HG02870 (cell line): ENCODE results near the gene IDH2.
"Not testable (repeated sequence)": the region's sequence is repeated elsewhere in the genome, so short reads cannot be mapped to it uniquely, and the experiment has no call there.

ENCODE experiments used
- ATAC-seq: cut with Tn5 transposase; IDR thresholded peaks from one replicate; pipeline ENCODE4 v1.9.1; 2021; ENCODE audit warnings: mild to moderate bottlenecking, moderate library complexity; ENCODE audit not compliant: unreplicated experiment

Gene IDH2

GRCh38 chr15:90101969-90102890 lies at the start of gene IDH2:
Gene IDH2 (minus strand): TSS chr15:90102468. CDS start chr15:90102390, 78 bp downstream.
- peak; percentile 49 for ATAC-seq

DNA sequence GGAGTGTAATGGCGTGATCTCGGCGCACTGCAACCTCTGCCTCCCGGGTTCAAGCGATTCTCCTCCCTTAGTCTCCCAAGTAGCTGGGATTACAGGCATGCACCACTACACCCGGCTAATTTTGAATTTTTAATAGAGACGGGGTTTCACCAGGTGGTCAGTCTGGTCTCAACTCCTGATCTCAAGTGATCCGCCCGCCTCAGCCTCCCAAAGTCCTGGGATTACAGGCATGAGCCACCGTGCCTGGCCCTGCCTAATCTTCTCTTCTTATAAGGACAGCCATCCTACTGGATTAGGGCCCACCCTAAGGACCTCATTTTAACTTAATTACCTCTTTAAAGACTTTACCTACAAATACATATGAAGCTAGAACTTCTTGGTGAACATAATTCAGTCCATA lies 48.3 kb upstream of the IDH2 start:
- not testable (repeated sequence) for ATAC-seq

DNA sequence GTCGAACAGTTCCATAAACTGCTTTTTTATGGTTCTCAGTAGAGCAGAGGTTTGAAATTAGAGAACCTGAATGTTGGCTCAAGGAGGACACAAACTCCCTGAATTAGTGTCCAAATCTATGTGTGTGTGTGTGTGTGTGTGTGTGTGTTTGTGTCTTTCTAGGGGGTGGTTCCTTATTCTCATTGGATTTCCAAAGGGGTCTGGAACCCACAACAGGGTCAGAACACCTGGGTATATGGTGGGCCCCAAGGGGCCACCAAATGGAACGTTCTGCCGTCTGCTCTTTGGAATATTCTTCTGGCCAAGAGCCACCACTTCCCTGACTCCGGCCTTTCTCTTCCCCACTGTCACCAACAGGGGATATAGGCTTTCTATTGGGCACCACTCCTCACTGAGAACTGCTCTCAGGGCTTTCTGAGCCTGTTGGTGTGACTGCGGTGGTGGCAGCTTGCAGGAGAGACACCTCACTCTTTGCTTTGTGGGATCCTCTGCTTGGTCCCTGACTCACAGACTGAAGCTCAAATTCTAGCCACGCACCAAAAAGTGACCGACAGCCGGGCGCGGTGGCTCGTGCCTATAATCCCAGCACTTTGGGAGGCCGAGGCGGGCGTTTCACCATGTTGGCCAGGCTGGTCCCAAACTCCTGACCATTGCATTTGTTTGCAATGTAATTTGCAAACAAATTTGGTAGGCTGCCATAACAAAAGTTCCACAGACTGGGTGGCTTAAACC lies 47.5 kb upstream of the IDH2 start:
- ATAC-seq, result no peak

DNA sequence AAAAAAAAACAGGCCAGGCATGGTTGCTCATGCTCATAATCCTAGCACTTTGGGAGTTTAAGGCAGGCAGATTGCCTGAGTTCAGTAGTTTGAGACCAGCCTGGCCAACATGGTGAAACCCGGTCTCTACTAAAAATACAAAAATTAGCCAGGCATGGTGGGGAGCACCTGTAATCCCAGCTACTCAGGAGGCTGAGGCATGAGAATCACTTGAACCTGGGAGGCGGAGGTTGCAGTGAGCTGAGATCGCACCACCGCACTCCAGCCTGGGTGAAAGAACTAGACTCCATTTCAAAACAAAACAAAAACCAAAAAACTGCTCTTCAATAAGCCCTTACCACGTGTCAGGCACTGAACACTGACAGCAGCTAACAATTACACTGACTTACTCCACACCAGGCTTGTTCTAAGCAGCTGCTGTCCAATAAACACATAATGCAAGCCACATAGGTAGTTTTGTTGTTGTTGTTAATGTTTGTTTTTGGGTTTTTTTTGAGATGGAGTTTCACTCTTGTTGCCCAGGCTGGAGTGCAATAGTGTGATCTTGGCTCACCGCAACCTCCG lies 44.0 kb upstream of the IDH2 start:
- not testable (repeated sequence) for ATAC-seq

DNA sequence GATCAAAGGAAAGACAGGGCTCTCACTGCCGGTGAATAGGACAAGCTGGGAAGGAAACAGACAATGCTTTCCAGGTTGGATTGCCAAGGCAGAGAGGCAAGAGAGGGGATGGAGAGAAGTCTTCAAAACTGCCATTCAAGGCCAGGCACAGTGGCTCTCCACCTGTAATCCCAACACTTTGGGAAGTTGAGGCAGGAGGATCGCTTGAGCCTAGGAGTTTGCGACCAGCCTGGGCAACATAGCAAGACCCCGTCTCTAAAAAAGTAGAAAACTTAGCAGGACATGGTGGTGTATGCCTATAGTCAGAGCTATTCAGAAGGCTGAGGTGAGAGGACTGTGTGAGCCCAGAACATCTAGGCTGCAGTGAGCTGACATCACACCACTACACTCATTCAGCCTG lies 43.5 kb upstream of the IDH2 start:
- ATAC-seq, result no peak

GRCh38 chr15:90145259-90145658 lies 43.0 kb upstream of the IDH2 start:
- no peak for ATAC-seq

- no peak for ATAC-seq
These were observed 40.9 kb upstream of the IDH2 start for GRCh38 chr15:90143166-90143655.

DNA sequence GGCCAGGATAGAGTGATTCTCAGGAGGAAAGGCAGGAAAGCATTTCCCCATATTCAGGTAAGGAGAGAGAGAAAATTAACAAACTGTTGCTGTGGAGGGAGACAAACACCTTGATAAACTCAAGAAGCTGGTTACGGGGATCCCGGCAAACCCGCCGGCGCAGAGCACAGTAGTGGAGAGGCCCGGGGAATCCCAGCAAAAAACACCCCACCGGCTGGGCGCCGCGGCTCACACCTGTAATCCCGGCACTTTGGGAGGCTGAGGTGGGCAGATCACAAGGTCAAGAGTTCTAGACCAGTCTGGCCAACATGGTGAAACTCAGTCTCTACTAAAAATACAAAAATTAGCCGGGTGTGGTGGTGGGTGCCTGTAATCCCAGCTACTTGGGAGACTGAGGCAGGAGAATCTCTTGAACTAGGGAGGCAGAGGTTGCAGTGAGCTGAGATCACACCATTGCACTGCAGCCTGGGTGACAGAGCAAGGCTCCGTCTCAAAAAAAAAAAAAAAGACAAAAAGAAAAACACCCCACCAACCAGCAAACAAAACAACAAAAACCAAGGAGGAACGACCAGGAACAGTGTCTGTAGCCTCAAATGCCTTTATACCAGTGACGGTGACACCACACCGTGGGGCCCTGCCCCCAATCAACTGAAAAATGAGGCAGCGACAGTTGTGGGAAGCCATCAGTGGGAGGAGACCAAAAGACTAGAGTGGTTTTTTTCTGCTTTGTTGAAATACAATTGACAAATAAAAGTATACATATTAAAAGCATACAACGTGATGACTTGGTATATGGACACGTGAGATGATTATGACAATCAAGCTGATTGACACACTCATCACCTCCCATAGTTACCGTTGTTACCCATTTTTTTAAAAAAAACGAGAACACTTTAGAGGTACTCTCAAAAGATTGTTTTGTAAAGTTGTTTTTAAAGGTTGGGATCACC lies 40.2 kb upstream of the IDH2 start:
- no peak for ATAC-seq

GRCh38 chr15:90141646-90142045 lies 39.4 kb upstream of the IDH2 start:
- ATAC-seq, result no peak

DNA sequence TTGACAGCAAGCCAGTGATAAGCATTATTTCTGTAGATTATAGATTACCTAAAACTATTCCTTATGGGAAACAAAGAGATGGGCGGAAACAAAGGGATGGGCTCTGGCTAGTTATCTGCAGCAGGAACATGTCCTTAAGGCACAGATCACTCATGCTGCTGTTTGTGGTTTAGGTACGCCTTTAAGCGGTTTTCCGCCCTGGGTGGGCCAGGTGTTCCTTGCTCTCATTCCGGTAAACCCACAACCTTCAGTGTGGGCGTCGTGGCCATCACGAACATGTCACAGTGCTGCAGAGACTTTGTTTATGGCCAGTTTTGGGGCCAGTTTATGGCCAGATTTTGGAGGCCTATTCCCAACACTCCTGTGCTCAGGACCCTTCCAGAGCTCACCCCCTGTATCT lies 37.3 kb upstream of the IDH2 start:
- ATAC-seq, result not testable (repeated sequence)

DNA sequence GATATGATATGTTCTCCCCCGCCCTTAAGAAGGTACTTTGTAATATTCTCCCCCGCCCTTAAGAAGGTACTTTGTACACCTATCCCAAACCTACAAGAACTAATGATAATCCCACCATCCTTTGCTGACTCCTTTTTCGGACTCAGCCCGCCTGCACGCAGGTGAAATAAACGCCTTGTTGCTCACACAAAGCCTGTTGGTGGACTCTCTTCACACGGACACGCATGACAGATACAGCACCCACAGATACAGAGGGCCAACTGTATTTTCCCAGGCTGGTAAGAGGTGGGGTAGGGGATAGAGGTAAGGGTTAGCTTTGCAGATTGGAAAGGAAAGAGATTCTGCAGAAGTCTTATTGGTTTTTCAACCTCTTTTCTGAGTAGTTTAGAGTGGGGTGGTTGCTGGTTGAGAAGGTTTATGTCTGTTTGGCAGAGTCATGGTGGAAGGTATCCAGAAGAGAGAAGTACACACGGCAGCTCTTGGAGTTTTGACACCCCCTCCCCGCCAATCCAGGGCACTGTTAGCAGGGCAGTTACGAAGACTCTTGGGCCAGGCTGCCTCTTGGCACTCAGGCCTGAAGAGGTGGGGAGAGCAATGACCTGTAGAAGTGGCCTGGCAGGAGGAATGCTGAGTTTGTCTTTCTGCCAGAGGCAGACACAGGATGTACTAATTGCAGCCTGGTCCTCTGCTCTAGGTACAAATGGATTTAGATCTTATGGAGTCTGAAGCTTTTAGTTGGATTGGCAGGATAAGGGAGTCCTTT lies 36.0 kb upstream of the IDH2 start:
- no peak for ATAC-seq

GRCh38 chr15:90132437-90132836 lies 30.2 kb upstream of the IDH2 start:
- ATAC-seq, result no peak

DNA sequence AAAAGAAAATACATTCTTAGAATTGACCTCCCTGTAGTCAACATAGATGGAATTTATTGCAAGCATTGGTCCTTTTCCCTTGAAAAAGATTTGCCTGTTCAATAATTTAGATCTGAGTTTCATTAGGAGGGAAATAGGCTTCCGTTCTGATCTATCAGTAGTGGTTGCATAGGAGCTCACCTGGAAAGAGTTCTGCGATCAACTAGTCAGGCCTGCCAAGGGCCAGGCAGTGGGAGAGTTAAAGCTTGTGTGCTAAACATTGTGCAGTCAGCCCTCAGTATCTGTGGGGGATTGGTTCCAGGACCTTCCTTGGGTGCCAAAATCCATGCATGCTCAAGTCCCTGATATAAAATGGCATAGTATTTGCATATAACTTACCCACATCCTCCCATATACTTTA lies 29.6 kb upstream of the IDH2 start:
- no peak for ATAC-seq

DNA sequence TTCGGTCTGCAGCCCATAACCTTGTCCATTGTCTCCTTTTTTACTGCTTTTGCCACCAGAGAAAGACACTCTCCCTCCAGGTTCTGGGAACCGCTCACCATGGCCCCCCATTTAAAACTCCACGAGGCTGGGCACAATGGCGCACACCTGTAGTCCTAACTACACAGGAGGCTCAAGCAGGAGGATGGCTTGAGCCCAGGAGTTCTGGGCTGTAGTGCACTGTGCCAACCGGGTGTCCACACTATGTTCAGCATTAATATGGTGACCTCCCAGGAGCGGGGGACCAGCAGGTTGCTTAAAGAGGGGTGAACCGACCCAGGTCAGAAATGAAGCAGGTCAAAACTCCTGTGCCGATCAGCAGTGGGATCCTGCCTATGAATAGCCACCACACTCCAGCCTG lies 28.0 kb upstream of the IDH2 start:
- no peak for ATAC-seq

DNA sequence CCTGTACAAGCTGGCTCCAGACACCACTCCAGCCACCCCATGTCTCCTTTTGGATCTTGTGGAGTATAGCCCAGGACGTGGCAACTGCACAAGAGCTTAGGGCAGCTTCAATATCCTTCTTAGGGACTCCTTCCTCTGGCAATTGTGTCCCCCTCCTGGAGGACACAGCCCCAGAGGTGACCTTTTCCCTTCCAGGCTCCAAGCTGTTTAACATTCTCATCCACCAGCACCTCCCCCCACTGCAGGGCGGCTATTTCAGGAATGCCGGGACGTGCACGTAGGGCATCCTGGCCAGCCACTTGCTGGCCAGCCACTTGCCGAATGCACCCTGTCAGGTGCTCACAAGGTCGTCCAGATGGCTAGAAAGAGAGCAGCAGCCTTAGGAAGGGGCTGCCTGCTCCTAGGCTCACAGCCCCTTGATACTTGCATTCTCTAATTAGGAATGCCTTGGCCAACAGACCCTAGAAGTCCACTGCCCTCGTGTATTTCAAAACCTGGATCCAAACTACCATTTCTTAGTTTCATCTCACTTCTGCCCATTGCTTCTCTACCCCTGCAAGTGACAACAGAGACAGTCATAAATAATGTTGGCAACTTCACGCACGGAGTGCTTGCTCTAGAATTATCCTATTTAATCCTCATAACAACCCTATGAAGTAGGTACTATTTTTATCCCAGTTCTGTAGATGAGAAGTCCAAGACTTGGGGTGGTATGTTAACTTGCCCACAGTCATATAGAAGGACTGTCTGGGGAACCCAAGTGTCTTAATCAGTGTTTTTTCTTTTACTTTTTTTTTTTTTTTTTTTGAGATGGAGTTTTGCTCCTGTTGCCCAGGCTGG lies 24.5 kb upstream of the IDH2 start:
- ATAC-seq, result no peak

GRCh38 chr15:90126022-90126421 lies 23.8 kb upstream of the IDH2 start:
- no peak for ATAC-seq

DNA sequence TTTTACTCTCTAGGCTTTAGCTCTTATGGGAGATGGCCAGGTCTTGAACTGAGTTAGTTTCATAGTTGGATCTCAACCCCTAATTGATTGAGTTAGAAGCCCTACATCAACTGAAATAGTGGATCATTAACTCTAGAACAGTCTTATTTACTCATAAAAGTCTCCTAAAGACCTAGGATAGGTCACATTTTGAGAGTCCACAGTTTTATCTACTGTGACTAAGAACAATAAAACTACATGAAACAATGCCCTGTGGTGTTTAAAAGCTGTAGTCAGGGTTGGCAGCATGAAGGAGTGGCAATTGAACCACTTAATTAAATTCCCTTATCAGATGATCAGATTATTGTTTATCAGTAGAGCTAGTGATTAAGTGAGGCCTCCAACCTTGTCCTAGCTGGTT lies 22.2 kb upstream of the IDH2 start:
- ATAC-seq, result no peak

GRCh38 chr15:90121086-90121485 lies 18.8 kb upstream of the IDH2 start:
- ATAC-seq, result no peak

DNA sequence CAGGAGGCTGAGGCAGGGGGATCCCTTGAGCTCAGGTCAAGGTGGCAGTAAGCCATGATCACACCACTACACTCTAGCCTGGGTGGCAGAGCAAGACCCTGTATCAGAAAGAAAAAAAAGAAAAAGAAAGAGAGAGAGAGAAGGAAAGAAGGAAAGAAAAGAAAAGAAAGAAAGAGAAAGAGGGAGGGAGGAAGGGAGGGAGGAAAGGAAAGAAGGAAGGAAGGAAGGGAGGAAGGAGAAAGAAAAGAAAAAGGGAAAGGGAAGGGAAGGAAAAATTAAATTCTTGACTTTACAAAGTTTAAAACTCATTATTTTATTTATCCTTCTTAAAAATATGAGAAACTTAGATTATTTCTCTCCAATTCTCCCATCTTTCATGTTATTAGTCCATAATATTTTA lies 17.1 kb upstream of the IDH2 start:
- no peak for ATAC-seq
